ENCODE measurements around the gene EIF3F.

EIF3F gene

GRCh38 chr11:8026982-8027381 lies 39.8 kb downstream of the EIF3F start:
- Mint-ChIP-seq H3K4me1 (no peaks in the 10 kb centered on the region), H3K4me3 (no peak overlapping the region), H3K27ac (no peak overlapping the region), H3K27me3 (ENCODE audit: low read depth) (peaks cover 30% of the 10 kb centered on the region), H3K36me3 (ENCODE audit: low read depth) (no peaks in the 10 kb centered on the region), H3K9me3 (no peaks in the 10 kb centered on the region)
- TF ChIP-seq, protein P1, sequence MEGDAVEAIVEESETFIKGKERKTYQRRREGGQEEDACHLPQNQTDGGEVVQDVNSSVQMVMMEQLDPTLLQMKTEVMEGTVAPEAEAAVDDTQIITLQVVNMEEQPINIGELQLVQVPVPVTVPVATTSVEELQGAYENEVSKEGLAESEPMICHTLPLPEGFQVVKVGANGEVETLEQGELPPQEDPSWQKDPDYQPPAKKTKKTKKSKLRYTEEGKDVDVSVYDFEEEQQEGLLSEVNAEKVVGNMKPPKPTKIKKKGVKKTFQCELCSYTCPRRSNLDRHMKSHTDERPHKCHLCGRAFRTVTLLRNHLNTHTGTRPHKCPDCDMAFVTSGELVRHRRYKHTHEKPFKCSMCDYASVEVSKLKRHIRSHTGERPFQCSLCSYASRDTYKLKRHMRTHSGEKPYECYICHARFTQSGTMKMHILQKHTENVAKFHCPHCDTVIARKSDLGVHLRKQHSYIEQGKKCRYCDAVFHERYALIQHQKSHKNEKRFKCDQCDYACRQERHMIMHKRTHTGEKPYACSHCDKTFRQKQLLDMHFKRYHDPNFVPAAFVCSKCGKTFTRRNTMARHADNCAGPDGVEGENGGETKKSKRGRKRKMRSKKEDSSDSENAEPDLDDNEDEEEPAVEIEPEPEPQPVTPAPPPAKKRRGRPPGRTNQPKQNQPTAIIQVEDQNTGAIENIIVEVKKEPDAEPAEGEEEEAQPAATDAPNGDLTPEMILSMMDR (IDR thresholded peaks at IDR 0.05; ENCODE audit: unreplicated experiment in 3 of 3), result no peak

DNA sequence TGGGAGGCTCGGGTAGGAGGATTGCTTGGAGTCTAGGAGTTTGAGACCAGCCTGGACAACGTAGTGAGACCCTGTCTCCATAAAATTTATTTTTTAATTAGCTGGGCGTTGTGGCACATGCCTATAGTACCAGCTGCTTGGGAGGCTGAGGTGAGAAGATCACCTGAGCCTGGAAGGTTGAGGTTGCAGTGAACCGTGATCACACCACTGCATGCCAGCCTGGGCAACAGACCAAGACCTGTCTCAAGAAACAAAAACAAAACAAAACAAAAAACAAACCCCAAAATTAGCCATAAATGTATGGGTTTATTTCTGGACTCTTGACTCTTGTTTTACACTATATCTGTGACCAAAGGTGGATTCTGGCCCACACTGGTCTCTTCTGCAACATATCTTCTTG lies 41.6 kb downstream of the EIF3F start:
- H3K9me3 Mint-ChIP-seq, result no peaks in the 10 kb centered on the region
- H3K4me1 Mint-ChIP-seq, result peaks cover 9% of the 10 kb centered on the region
- no peaks in the 10 kb centered on the region for H3K36me3 Mint-ChIP-seq (ENCODE audit: low read depth)
- H3K27ac Mint-ChIP-seq, result no peak overlapping the region
- no peak overlapping the region for H3K4me3 Mint-ChIP-seq
- peaks cover 34% of the 10 kb centered on the region for H3K27me3 Mint-ChIP-seq (ENCODE audit: low read depth)
- TF ChIP-seq, protein P1 (IDR thresholded peaks at IDR 0.05; ENCODE audit: unreplicated experiment in 3 of 3), result no peak

- Mint-ChIP-seq H3K4me1 (peaks cover 19% of the 10 kb centered on the region), H3K27me3 (ENCODE audit: low read depth) (peaks cover 40% of the 10 kb centered on the region), H3K4me3 (no peak overlapping the region), H3K9me3 (no peaks in the 10 kb centered on the region), H3K36me3 (ENCODE audit: low read depth) (no peaks in the 10 kb centered on the region), H3K27ac (no peak overlapping the region)
- TF ChIP-seq, protein P1 (IDR thresholded peaks at IDR 0.05; ENCODE audit: unreplicated experiment in 3 of 3), result no peak
These were observed 43.5 kb downstream of the EIF3F start for GRCh38 chr11:8030526-8031247.

DNA sequence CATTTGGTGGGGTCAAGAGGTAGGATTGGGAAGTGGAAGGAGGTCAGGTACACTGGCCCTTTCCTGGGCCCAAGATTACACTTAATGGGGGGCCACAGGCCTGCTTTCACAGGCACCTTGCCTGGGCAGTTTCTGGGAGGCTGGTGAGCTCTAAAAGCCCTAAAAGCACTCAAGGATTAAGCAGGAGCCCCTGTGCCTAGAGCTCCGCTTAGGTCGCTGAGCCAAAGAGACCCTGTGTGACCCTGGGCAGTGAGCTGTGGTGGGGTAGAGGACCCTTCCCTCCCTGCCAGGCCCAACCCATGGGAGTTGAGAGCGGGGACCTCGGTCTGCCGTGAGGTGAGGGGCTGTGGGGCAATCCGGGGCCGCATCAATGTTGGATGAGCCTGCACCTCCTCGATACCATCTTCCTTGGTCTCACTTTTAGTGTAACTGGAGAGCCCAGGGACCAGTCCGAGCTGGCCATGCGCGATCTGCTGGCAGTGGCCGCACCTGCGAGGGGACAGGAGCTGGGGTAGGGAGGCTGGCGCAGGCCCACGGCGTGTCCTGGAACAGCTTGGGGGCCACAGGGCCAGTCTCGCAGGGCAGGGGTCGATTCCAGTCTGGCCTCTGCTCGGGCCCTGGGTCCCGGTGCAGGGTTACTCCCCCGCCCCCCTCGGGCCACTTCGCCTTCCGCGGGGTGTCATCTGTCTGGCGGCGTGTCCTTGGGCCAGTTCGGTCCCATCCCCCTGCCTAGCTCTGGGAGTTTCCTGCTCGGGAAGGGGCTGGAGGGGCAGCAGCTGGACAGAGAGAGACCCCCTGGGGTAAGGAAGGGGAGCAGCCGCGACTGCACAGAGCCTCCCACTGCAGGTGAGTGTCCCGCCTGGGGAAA lies 44.3 kb downstream of the EIF3F start:
- Mint-ChIP-seq H3K36me3 (ENCODE audit: low read depth) (no peaks in the 10 kb centered on the region), H3K4me3 (no peak overlapping the region), H3K4me1 (peaks cover 27% of the 10 kb centered on the region), H3K9me3 (no peaks in the 10 kb centered on the region), H3K27ac (no peak overlapping the region), H3K27me3 (ENCODE audit: low read depth) (peaks cover 43% of the 10 kb centered on the region)
- TF ChIP-seq, protein P1 (IDR thresholded peaks at IDR 0.05; ENCODE audit: unreplicated experiment in 3 of 3), result no peak

GRCh38 chr11:8032122-8032521 lies 45.0 kb downstream of the EIF3F start:
- H3K4me1 Mint-ChIP-seq, result peaks cover 27% of the 10 kb centered on the region
- H3K4me3 Mint-ChIP-seq, result no peak overlapping the region
- TF ChIP-seq, protein P1 (IDR thresholded peaks at IDR 0.05; ENCODE audit: unreplicated experiment in 3 of 3), result no peak
- peaks cover 44% of the 10 kb centered on the region for H3K27me3 Mint-ChIP-seq (ENCODE audit: low read depth)
- H3K27ac Mint-ChIP-seq, result no peak overlapping the region
- H3K9me3 Mint-ChIP-seq, result no peaks in the 10 kb centered on the region
- H3K36me3 Mint-ChIP-seq (ENCODE audit: low read depth), result no peaks in the 10 kb centered on the region

All from nephron (organoid).